Mesenchymal stem cell (in vitro differentiated cells and primary cell): ENCODE data around the gene OTUD5.
"Not testable (repeated sequence)": the region's sequence is repeated elsewhere in the genome, so short reads cannot be mapped to it uniquely, and the experiment has no call there.

ENCODE experiments used
- DNase-seq: peaks from one replicate; pipeline ENCODE4 v3.0.0-alpha.2; 2013
- H2AFZ ChIP-seq: one replicate; pipeline ENCODE4 v1.6.1; 2013; ENCODE audit warnings: low read depth, mild to moderate bottlenecking, control low read depth, inconsistent platforms, low read length, moderate library complexity
- H2AK5ac ChIP-seq: 2 replicates; pipeline ENCODE4 v1.6.1; 2013; ENCODE audit warnings: low read length, moderate library complexity, mild to moderate bottlenecking, inconsistent platforms; ENCODE audit not compliant: severe bottlenecking
- H2BK120ac ChIP-seq: one replicate; pipeline ENCODE4 v1.6.1; 2013; ENCODE audit warnings: low read depth, mild to moderate bottlenecking, inconsistent platforms, low read length, moderate library complexity
- H2BK12ac ChIP-seq, 2 experiments: one replicate each; pipeline ENCODE4 v1.6.1; 2013; ENCODE audit warnings: inconsistent platforms in 2 of 2, low read length in 2 of 2, mild to moderate bottlenecking in 2 of 2, moderate library complexity in 2 of 2, control low read depth in 1 of 2
- H2BK15ac ChIP-seq: one replicate; pipeline ENCODE4 v1.6.1; 2013; ENCODE audit warnings: mild to moderate bottlenecking, low read depth, inconsistent platforms; ENCODE audit not compliant: poor library complexity, severe bottlenecking
- H2BK5ac ChIP-seq: 2 replicates; pipeline ENCODE4 v1.6.1; 2013; ENCODE audit warnings: low read depth, mild to moderate bottlenecking, low read length, control low read depth, inconsistent platforms; ENCODE audit not compliant: poor library complexity, severe bottlenecking
- H3K14ac ChIP-seq, 2 experiments: one replicate each; pipeline ENCODE4 v1.6.1; 2013; ENCODE audit warnings: inconsistent platforms in 2 of 2, low read length in 2 of 2, control low read depth in 1 of 2, mild to moderate bottlenecking in 1 of 2, moderate library complexity in 1 of 2
- H3K18ac ChIP-seq, 2 experiments: one replicate each; pipeline ENCODE4 v1.6.1; 2013; ENCODE audit warnings: inconsistent platforms in 2 of 2, low read length in 2 of 2, control low read depth in 1 of 2, low read depth in 1 of 2, mild to moderate bottlenecking in 1 of 2
- H3K23ac ChIP-seq, 2 experiments: one replicate each; pipeline ENCODE4 v1.6.1; 2013; ENCODE audit warnings: inconsistent platforms in 2 of 2, low read length in 2 of 2, mild to moderate bottlenecking in 2 of 2, moderate library complexity in 2 of 2, control low read depth in 1 of 2
- H3K27ac ChIP-seq: 2 replicates; pipeline ENCODE4 v1.5.1; 2013; ENCODE audit warnings: mild to moderate bottlenecking, moderate library complexity, low read length, control low read depth, inconsistent platforms; ENCODE audit not compliant: poor library complexity, severe bottlenecking
- H3K27me3 ChIP-seq, 2 experiments: 2 replicates each; pipeline versions ENCODE4 v1.6.1 to v1.7.0; 2013; ENCODE audit warnings: low read length in 2 of 2, mild to moderate bottlenecking in 2 of 2, moderate library complexity in 2 of 2, control low read depth in 1 of 2, inconsistent platforms in 1 of 2; ENCODE audit not compliant: control insufficient read depth in 1 of 2, insufficient read depth in 1 of 2
- H3K36me3 ChIP-seq, 2 experiments: 2 replicates each; pipeline versions ENCODE4 v1.6.1 to v1.7.0; 2013; ENCODE audit warnings: low read length in 2 of 2, control low read depth in 1 of 2, inconsistent platforms in 1 of 2, low read depth in 1 of 2, mild to moderate bottlenecking in 1 of 2; ENCODE audit not compliant: insufficient read depth in 2 of 2, control insufficient read depth in 1 of 2
- H3K4ac ChIP-seq, 2 experiments: one replicate each; pipeline ENCODE4 v1.6.1; 2013; ENCODE audit warnings: inconsistent platforms in 2 of 2, low read length in 2 of 2, mild to moderate bottlenecking in 2 of 2, moderate library complexity in 2 of 2, control low read depth in 1 of 2, low read depth in 1 of 2
- H3K4me1 ChIP-seq: 2 replicates; pipeline ENCODE4 v1.6.1; 2013; ENCODE audit warnings: low read depth, low read length, control low read depth; ENCODE audit not compliant: control insufficient read depth, insufficient read depth
- H3K4me2 ChIP-seq: 2 replicates; pipeline ENCODE4 v1.6.1; 2013; ENCODE audit warnings: low read length, mild to moderate bottlenecking, inconsistent platforms; ENCODE audit not compliant: poor library complexity, severe bottlenecking
- H3K4me3 ChIP-seq, 2 experiments: 2 replicates each; pipeline versions ENCODE4 v1.5.1 to v1.7.0; 2013; ENCODE audit warnings: low read length in 2 of 2, mild to moderate bottlenecking in 2 of 2, control low read depth in 1 of 2, low read depth in 1 of 2; ENCODE audit not compliant: insufficient read depth in 1 of 2
- H3K79me1 ChIP-seq: replicated peaks from 2 replicates; pipeline ENCODE4 v1.6.1; 2013; ENCODE audit warnings: mild to moderate bottlenecking, control low read depth, low read length, inconsistent platforms; ENCODE audit not compliant: poor library complexity, severe bottlenecking
- H3K9ac ChIP-seq: 2 replicates; pipeline ENCODE4 v1.7.0; 2013; ENCODE audit warnings: mild to moderate bottlenecking, low read length, moderate library complexity
- H3K9me3 ChIP-seq: 2 replicates; pipeline ENCODE4 v1.7.0; 2013; ENCODE audit warnings: mild to moderate bottlenecking, low read length; ENCODE audit not compliant: control insufficient read depth
- H4K8ac ChIP-seq: one replicate; pipeline ENCODE4 v1.6.1; 2013; ENCODE audit warnings: inconsistent platforms, mild to moderate bottlenecking, low read length, moderate library complexity
- H4K91ac ChIP-seq: one replicate; pipeline ENCODE4 v1.6.1; 2013; ENCODE audit warnings: mild to moderate bottlenecking, low read length, inconsistent platforms
- WGBS: methylation state at CpG from one replicate; pipeline ENCODE4 v1.1.7; 2013; ENCODE audit warnings: mixed read lengths; 5-methylcytosine and 5-hydroxymethylcytosine counted together

OTUD5 gene

DNA sequence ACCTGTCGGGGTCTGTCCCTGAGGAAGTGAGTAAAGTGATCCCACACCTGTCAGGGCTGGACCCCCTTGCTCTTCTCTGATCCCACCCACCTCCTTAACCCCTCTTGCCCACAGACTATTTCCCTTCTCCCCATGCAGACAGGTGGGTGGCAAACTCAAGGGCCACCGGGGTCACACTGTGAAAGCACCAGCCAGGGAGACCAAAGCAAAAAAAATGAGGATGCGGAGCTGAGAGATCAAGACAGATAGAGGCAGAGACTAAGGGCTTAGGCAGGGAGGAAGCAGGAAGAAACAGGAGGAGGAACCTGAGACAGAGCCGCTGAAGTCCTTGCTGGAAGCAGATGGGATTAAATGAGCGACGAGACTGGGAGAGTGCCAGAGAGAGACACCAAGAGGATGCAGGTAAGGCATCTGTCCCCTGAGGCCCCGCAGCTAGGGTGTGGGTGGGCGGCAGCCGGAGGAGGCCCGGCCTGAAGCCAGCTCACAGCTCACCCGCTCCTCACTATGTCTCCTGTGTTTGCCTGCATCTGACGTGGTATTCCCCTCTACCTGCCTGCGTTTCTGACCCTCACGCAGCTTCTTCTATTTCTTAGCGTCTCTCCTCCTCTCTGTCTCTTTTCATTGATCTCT is 67.0 kb downstream of the OTUD5 start:
- Histone ChIP-seq H3K4me1 (peaks cover 3% of the 10 kb centered on the region), H3K4ac (no peak overlapping the region), H2AFZ (no peak overlapping the region), H4K8ac (no peak overlapping the region), H2AK5ac (no peak overlapping the region), H3K4me2 (peak overlapping the region; percentile 72), H3K79me1 (peaks cover 13% of the 10 kb centered on the region), H3K27ac (no peak overlapping the region), H2BK12ac (no peak overlapping the region), H2BK15ac (no peak overlapping the region), H3K14ac (no peak overlapping the region), H2BK5ac (no peak overlapping the region), H2BK120ac (no peak overlapping the region), H3K9ac (peak overlapping the region; percentile 62), H3K9me3 (no peaks in the 10 kb centered on the region), H3K27me3 (no peaks in the 10 kb centered on the region), H3K23ac (no peak overlapping the region), H3K36me3 (peaks cover 10 to 23% of the 10 kb centered on the region in 2 experiments), H4K91ac (peak overlapping the region; percentile 15), H3K4me3 (peak overlapping the region in 1 of 2 experiments; percentile 75), H3K18ac (peak overlapping the region in 1 of 2 experiments; percentile 2)
- no peak for DNase-seq
- WGBS = 46% methylated on average over 15 of the region's 15 CpGs

GRCh38 chrX:48886586-48886985 is 70.8 kb downstream of the OTUD5 start:
- WGBS = 96% methylated on average over 4 of the region's 5 CpGs
- not testable (repeated sequence) for H2BK15ac ChIP-seq, H3K18ac ChIP-seq, H3K14ac ChIP-seq, H2AFZ ChIP-seq, H3K79me1 ChIP-seq, H2BK120ac ChIP-seq, H3K23ac ChIP-seq, H3K9me3 ChIP-seq, H3K4me1 ChIP-seq, H3K27me3 ChIP-seq, H3K9ac ChIP-seq, H2BK12ac ChIP-seq, H4K91ac ChIP-seq, H4K8ac ChIP-seq, H3K4ac ChIP-seq, DNase-seq, H2AK5ac ChIP-seq, H3K36me3 ChIP-seq, H3K27ac ChIP-seq, H2BK5ac ChIP-seq, H3K4me3 ChIP-seq, H3K4me2 ChIP-seq

DNA sequence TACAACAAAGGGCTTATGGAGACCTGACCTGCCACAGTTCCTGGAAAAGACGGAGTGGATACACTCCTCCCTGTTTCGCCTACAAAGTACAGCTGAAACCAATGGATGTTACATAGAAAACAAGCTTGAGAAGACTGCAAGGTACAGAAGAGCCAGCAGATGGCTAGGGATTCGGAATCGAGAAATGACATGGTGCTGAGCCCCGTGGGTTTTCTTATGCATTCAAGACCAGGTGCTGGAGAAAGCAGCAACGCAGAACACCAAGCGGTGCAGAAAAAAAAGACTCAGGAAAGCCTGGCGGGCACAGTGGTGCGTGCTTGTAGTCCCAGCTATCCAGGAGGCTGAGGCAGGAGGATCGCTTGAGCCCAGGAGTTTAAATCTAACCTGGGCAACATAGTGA is 73.7 kb downstream of the OTUD5 start:
- no peak overlapping the region for H4K8ac ChIP-seq

DNA sequence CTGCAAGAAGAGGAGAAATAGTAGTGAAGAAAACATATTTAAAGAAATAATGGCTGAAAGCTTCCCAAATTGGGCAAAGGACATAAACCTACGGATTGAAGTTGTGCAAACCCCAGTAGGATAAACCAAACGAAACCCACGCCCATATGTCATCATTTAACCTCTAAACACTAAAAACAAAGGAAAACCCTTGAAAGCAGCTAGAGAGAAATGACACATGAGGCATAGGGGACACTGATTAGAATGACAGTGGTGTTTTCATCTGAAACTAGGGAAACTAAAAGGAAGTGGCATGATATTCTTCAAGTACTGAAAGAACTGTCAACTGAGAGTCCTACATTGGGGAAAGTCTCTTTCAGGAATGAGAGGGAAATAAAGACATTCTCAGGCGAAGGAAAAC is 80.5 kb downstream of the OTUD5 start:
- not testable (repeated sequence) for DNase-seq, H4K8ac ChIP-seq, H3K23ac ChIP-seq, H2BK15ac ChIP-seq, H2BK120ac ChIP-seq, H3K9me3 ChIP-seq, H3K14ac ChIP-seq, H3K27me3 ChIP-seq, H3K9ac ChIP-seq, H2AK5ac ChIP-seq, H3K4me1 ChIP-seq, H2BK12ac ChIP-seq, H4K91ac ChIP-seq, H3K18ac ChIP-seq, H3K79me1 ChIP-seq, H3K4ac ChIP-seq, H3K27ac ChIP-seq, H3K4me3 ChIP-seq, H3K4me2 ChIP-seq, H2AFZ ChIP-seq, H2BK5ac ChIP-seq, H3K36me3 ChIP-seq
- no CpG with 5 or more reads among the region's 4 CpGs for WGBS

More for the DNA sequence above, 73.7 kb downstream of the OTUD5 start:
- H3K79me1 ChIP-seq = no peaks in the 10 kb centered on the region
- WGBS = 84% methylated on average over 10 of the region's 10 CpGs
- no peak for DNase-seq
- H3K9ac ChIP-seq = no peak overlapping the region
- no peak overlapping the region for H3K4me2 ChIP-seq
- H2BK120ac ChIP-seq = no peak overlapping the region
- H3K9me3 ChIP-seq = no peaks in the 10 kb centered on the region
- H2AK5ac ChIP-seq = no peak overlapping the region
- no peak overlapping the region for H4K91ac ChIP-seq
- H3K18ac ChIP-seq = no peak overlapping the region
- H2BK12ac ChIP-seq = no peak overlapping the region
- no peak overlapping the region for H3K4ac ChIP-seq
- H2BK5ac ChIP-seq = no peak overlapping the region
- no peaks in the 10 kb centered on the region for H3K4me1 ChIP-seq
- H3K14ac ChIP-seq = no peak overlapping the region
- no peak overlapping the region for H2BK15ac ChIP-seq
- no peak overlapping the region for H3K23ac ChIP-seq
- peaks cover 0 to 7% of the 10 kb centered on the region in 2 experiments for H3K27me3 ChIP-seq
- no peaks in the 10 kb centered on the region for H3K36me3 ChIP-seq
- no peak overlapping the region for H3K27ac ChIP-seq
- H2AFZ ChIP-seq = no peak overlapping the region
- H3K4me3 ChIP-seq = no peak overlapping the region
